Heart left ventricle (tissue), 13 donors: ENCODE results near the gene RGP1.

ENCODE experiments used
- CTCF ChIP-seq, 12 donors: fragments of 200-600 bp; sonication (generic) in 4 of 12; IDR thresholded peaks; one replicate each; pipeline versions ENCODE4 v1.5.0 to v1.8.0; 2018 to 2022; ENCODE audit warnings: antibody characterized with exemption in 12 of 12, mild to moderate bottlenecking in 5 of 12
- POLR2A ChIP-seq, 2 donors: fragments of 450-650 bp; IDR thresholded peaks; one replicate each; pipeline ENCODE4 v1.6.1; 2017; ENCODE audit warnings: antibody characterized with exemption in 2 of 2, mild to moderate bottlenecking in 2 of 2, moderate library complexity in 2 of 2
- donor health status: ischemic (EF 13 %, LVEDD 7.1; RV severe dilation, severe dysfunction).
- donor health status: DM: no; HTN: yes; CAD: no.
- donor health status: DM: no; HTN: no; CAD: no.
- donor health status: ischemic (EF 25% LVEDD 6.9; RV normal size, moderate dysfunction).
- donor health status: ischemic (EF 25% LVEDD 5.7; RV mildly dilated, moderate dysfunction).
- donor health status: ischemic (EF 35%, LVEDD 5.7; RV mildly dilated, moderate dysfunction).
- donor health status: nonischemic (EF 11% LVEDD 7.7; RV severe dilation, severe dysfunction).
- donor health status: DM: yes; HTN: yes; CAD: no.
- donor health status: PGD.
- donor health status: ischemic (EF 29% LVEDD 5.4; RV normal size, mild dysfunction).
- donor health status: nonischemic (EF 23%, LVEDD 6.1; RV moderate dilation, normal function).

- no peak for TF ChIP-seq CTCF (IDR thresholded peaks at IDR 0.05)
- no peak for TF ChIP-seq POLR2A (IDR thresholded peaks at IDR 0.05)
Measured at GRCh38 chr9:35790025-35790384, 40.9 kb downstream of the RGP1 start.
